Umbilical cord (tissue), 2 donors: ENCODE data around the gene STOX2. TPM values are rescaled to one million over a fixed set of nuclear protein-coding genes. Genes with fewer than 3 reads are reported as not detected.

Source experiments
- DNase-seq: peaks from one replicate; pipeline ENCODE4 v3.0.0-alpha.2; 2015; ENCODE audit warnings: low spot score
- total RNA-seq: library from RNA; depleted of rRNA; stranded (reverse); fragments of >200 nt; gene quantifications from one replicate; pipeline ENCODE4 v1.2.3, GENCODE V29; 2014; ENCODE audit warnings: low replicate concordance; ENCODE audit not compliant: insufficient read depth

Gene STOX2
- total RNA-seq, 1 donor from 2014 or later = 17.6 TPM

- DNase-seq = no peak
These were observed 81.3 kb downstream of the STOX2 start for GRCh38 chr4:183986291-183986970.

DNA sequence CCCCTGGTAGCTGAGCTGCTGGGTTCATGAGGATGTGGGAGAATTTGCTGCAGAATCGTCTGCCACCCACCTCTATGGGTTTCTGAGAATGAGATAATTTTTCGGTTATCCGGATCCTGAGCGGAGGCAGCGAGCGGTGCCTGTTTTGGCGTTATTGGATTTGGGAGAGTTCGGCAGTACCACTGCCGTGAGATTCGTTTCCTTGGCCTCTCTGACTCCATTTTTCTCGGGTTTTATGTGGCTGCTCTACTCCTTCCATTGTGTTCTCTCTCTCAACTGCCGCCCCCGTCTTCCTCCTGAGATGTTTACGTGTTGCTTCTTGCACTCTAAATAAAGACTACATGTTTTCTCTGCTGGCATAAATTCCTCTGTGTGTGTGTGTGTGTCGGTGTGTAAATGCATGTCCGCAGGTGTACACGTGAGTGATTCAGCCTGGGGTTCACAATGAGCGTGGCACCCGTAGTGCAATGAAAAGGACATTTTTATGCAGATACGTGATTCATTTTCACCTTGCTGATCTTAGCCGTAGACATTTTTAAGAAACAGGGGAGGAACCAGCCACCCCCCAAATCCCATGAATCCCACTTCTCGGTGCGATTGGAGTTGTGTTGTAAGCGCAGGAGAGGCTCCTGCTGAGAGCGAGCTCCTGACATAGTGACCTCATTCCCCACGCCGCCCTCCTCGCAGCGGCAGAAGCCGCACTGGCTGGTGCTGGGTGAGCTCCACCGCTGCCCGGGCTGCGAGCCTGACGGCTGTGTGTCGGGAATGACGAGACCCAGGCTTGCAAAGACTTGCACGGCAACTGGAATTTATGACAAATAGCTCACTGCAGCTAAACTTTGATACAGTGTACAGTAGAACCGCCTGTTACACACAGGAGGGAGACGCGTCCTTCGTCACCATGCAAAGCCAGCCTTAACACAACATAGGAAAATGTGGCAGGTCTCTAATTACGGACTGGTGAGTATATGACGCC lies 82.2 kb downstream of the STOX2 start:
- DNase-seq = peak; percentile 96

GRCh38 chr4:183987987-183988392 lies 82.9 kb downstream of the STOX2 start:
- peak; percentile 96 for DNase-seq

GRCh38 chr4:183988874-183989273 lies 83.8 kb downstream of the STOX2 start:
- DNase-seq = peak; percentile 41

- DNase-seq = peak; percentile 96
These were observed 84.4 kb downstream of the STOX2 start for GRCh38 chr4:183989461-183989860.

- no peak for DNase-seq
These were observed 84.8 kb downstream of the STOX2 start for GRCh38 chr4:183989931-183990330.

DNA sequence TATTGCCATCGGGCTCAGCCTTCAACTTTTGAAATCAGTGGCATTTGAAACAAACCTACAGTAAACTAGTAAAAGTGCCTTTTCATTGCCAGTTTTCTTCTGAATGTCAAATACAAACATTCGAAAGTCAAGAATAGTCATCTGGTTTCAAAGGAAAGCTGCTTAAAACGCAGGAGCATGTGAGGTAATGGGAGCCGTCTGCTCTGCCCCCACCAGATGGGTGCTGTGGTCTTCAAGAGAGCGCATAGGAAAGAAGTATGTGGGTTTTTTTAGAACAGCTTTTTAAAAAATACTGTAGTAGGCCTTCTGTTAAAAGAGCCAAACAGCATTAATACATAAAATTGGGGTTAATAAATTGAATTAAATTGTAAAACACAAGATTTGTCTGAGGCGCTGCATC lies 88.6 kb downstream of the STOX2 start:
- no peak for DNase-seq

DNA sequence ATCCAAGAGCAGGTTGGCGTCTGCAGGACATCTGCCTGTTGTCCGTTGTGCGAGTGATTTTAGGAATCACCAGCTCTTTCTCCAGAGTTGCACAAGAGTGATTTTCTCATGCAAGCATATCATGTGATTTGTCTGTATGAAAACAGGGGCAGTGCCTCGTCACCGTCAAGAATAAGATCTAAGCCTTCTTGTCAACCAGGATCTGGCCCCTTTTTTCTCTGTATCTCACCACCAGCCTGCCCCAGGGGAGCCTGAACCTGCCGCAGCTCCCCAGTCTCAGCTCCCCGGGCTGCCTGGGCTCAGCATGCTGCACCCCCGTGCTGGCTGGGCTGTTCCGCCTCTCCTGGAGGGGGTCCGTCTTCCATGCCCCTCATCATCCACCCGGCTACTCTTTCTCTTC lies 90.5 kb downstream of the STOX2 start:
- DNase-seq = peak; percentile 74

GRCh38 chr4:183996868-183997267 lies 91.8 kb downstream of the STOX2 start:
- no peak for DNase-seq

GRCh38 chr4:183999435-183999834 lies 94.3 kb downstream of the STOX2 start:
- no peak for DNase-seq

DNA sequence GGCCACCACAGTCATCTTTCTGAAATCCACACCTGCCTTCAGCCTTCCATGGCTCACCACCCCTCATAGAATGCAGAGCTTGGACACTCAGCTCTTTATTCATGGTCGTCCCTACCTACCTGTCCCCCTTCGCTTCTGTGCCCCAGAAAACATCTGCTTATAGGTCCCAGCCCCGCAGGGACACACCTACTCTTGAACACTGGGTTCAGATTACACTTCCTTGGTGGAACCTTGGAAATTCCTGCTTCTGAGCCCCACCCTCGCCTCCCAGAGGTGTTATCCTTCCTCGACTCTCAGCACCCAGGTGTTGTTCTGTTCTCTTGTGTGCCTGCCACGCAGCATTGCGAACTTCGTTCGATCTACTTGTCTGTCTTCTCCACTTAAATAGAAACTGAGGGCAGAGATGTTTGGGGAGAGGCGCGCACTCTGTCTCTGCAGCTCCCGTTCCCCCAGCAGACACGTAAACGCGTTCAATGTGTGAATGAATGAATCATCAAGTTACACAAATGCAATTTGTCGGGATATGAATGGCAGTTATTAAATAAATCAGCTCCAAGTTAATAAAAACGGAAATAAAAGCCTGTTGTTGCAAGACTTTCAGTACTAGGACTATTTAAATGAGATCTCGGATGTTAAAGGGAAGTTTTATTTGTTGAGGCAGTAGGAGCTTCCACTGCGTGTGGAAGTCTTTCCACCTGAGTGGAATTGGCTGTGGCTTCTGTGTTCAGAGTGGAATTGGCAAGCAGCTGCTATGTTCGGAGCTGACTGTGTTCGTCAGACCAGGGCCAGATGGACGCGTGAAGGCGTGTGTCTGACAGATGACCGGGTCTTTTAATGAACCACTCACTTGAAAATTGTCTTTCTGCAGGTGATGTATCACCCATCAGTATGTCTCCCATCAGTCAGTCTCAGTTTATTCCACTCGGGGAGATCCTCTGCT lies 95.6 kb downstream of the STOX2 start:
- no peak for DNase-seq

DNA sequence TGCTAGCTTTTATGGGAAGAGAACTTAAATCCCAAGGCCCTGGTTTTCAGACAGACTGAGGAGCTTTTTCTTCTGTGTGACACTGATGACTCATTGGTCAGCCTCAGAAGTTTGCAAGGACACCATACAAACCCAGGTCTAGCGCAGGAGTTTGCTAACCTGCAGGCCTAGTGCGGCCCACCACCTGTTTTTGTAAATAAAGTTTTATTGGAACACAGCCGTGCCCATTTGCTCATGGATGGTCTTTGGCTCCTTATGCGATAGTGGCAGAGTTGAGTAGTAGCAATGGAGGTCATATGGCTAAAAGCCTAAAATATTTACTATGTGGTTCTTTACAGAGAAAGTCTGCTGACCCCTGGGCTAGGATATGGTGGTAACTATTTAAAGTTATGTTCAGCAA lies 98.3 kb downstream of the STOX2 start:
- DNase-seq = no peak

GRCh38 chr4:184007891-184008290 lies 102.8 kb downstream of the STOX2 start:
- no peak for DNase-seq

GRCh38 chr4:184010696-184011095 lies 105.6 kb downstream of the STOX2 start:
- DNase-seq = no peak

GRCh38 chr4:184011826-184012380 lies 106.8 kb downstream of the STOX2 start:
- DNase-seq = no peak

GRCh38 chr4:184012937-184013336 lies 107.8 kb downstream of the STOX2 start:
- peak; percentile 59 for DNase-seq

- peak; percentile 67 for DNase-seq
These were observed 109.2 kb downstream of the STOX2 start for GRCh38 chr4:184014301-184014700.

- DNase-seq = no peak
These were observed 111.9 kb downstream of the STOX2 start for GRCh38 chr4:184016759-184017668.

DNA sequence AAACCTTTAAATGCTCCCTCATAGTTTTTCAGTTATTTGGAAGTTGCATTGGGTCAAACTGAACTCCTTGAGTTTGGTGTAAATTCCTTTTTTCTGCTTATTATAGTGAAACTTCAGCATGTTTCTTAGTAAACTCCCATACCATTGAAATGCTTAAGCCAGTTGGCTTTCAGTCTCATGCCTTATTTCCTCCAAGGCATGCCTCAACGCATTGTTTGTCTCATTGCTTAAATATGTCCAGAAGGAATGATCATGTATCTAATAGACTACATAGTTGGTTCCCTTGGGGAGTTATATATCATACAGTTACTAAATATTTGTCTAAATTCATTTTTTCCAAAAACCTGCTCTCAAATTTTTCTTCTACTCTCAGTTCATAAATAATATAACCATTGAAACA lies 114.0 kb downstream of the STOX2 start:
- peak; percentile 61 for DNase-seq
